AML-193 (cell line): Measurements from ENCODE around the gene AP4M1.

Experiments used
- DNase-seq, 2 experiments: peaks; one replicate each; lab custom pipeline; 2025; lab: John Stamatoyannopoulos, UW

Gene AP4M1

GRCh38 chr7:100087055-100087750, 14.2 kb upstream of the AP4M1 start:
- no peak for DNase-seq

GRCh38 chr7:100088095-100088620, 13.3 kb upstream of the AP4M1 start:
- no peak for DNase-seq

GRCh38 chr7:100088621-100089457, 12.6 kb upstream of the AP4M1 start, which contains the start of gene COPS6:
TSS of gene COPS6 (plus strand) at chr7:100088969. CDS start at chr7:100088991, 22 bp downstream.
- DNase-seq: peak; percentile 36 to 43

DNA sequence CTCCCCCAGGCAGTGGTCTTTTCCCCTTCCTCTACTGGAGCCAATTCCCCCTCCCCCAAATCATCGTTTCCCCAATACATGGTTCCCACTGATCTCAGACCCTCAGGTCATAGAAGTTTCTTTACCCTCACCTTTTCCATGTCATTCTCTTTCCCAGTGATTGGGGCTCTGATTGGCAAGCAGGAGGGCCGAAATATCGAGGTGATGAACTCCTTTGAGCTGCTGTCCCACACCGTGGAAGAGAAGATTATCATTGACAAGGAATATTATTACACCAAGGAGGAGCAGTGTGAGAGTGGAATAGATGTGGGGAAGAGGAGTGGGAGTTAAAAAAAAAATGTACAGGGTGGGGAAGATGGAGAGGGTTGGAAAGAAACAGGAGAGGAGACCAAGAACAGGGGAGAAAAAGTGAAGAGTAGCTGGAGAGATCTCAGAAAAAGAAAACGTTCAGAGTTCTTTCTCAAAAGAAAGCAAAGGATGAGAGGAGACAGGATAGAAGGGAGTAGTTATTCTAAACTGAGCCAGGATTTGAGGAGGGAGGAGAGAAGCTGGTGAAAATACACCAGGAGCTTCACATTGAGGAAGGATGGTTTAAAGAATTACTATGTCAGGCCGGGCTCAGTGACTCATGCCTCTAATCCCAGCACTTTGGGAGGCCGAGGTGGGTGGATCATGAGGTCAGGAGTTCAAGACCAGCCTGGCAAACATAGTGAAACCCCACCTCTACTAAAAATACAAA, 11.8 kb upstream of the AP4M1 start:
- no peak for DNase-seq

- DNase-seq: no peak
Observed at GRCh38 chr7:100090527-100091410, 10.7 kb upstream of the AP4M1 start.

DNA sequence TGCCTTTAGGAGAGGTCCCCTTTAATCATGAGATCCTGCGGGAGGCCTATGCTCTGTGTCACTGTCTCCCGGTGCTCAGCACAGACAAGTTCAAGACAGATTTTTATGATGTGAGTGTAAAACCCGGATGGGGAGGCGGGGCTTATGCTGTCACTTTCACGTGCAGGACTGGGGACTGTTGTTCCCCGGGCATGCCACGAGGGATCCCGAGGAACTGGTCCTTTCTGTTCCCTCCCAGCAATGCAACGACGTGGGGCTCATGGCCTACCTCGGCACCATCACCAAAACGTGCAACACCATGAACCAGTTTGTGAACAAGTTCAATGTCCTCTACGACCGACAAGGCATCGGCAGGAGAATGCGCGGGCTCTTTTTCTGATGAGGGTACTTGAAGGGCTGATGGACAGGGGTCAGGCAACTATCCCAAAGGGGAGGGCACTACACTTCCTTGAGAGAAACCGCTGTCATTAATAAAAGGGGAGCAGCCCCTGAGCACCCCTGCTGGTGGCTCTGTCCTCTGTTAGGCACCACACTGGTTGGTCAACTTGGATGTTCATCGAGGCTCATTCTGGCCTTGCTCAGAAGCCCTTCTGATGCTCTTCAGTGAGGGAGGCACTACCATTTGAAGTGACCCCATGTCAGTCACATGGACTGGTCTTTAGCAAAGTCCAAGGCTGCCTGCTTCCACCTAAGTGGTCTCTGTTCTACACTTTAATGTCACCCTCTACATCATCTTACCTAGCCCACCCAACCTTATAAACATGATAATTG, 9.8 kb upstream of the AP4M1 start:
- no peak for DNase-seq

GRCh38 chr7:100093054-100093453, 8.4 kb upstream of the AP4M1 start:
- no peak for DNase-seq

- no peak for DNase-seq
Observed at GRCh38 chr7:100093498-100093897, 7.9 kb upstream of the AP4M1 start.

GRCh38 chr7:100093925-100094486, 7.4 kb upstream of the AP4M1 start:
- DNase-seq: no peak

DNA sequence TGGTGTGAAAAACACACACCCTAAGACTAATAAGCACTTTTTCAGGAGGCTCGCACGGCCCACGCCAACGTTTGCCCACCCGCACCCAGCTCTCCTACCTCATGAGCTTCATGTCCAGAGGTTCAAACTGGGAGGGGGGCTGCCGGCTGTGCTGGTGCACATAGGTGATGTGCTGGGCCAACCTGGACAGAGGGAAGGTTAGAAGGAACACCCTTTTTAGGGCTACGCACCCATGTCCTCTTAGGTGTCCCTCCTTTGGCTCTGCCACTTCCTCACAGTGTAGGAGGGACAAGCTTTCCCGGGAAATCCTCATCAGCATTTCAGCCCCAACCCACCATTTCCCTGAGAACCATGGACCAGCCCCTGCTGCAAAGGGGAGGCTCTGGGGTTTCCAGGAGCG, 6.2 kb upstream of the AP4M1 start:
- DNase-seq: no peak

DNA sequence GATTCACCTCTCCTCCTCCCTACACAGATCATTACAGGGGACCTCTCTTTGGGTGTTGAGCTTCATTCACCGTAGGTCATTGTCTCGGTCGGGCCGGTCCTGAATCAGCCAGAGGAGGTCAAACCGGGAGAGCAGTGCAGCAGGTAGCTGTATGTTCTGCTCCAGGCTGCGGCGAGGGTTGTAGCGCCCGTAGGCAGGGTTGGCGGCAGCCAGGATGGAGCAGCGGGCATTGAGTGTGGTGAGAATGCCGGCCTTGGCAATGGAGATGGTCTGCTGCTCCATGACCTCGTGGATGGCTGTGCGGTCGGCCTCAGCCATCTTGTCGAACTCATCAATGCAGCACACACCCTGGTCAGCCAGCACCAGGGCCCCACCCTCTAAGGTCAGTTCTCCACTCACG, 5.7 kb upstream of the AP4M1 start:
- no peak for DNase-seq

GRCh38 chr7:100098913-100099312, 2.5 kb upstream of the AP4M1 start:
- DNase-seq: no peak

DNA sequence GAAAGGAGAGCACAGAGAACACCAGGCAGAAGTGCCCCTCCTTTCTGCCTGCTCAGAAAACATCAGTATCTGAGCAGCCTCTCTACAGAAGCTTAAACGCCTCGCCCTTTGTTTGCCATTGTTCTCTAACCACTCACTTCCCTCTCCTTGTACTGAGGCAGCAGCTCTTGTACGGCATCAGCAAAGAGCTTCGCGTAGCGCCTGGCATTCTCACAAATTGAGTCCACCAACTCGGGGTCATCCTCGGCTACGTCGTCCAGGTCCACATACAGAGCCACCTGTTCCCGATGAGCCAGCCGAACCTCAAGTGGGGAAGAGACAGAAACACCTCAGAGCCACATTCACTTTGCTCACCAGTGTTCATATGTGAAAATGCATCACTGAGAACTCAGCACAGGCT, 2.0 kb upstream of the AP4M1 start:
- DNase-seq: no peak

DNA sequence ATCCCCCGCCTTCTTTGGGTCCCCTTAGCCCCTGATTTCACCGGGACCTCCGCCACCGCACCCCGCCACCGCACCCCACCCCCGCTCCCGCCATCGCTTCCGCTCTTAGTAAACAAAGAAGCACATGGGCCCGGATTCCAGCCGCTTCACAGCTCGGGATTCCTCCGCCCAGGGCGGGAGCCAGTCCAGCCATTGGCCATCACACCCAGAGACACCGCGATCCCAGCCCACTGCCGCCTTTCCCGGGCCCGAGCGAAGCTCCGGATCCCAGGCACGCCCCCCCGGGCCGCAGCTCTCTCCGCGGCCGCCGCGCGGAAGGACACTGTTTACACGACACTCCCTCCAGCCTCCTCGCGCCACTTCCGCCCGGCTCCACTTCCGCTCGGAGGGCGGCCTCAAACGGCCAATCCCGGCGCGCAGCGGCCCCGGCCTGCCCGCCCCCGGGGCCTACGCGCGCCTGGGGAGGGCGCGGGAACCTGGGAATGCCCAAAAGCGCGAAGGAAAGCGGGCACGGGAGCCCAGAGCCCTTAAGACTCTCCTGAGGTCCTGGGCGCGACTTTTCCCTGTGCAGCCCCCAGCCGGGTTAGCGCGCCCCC, 925 bp upstream of the AP4M1 start:
- peak; percentile 68 to 75 for DNase-seq

DNA sequence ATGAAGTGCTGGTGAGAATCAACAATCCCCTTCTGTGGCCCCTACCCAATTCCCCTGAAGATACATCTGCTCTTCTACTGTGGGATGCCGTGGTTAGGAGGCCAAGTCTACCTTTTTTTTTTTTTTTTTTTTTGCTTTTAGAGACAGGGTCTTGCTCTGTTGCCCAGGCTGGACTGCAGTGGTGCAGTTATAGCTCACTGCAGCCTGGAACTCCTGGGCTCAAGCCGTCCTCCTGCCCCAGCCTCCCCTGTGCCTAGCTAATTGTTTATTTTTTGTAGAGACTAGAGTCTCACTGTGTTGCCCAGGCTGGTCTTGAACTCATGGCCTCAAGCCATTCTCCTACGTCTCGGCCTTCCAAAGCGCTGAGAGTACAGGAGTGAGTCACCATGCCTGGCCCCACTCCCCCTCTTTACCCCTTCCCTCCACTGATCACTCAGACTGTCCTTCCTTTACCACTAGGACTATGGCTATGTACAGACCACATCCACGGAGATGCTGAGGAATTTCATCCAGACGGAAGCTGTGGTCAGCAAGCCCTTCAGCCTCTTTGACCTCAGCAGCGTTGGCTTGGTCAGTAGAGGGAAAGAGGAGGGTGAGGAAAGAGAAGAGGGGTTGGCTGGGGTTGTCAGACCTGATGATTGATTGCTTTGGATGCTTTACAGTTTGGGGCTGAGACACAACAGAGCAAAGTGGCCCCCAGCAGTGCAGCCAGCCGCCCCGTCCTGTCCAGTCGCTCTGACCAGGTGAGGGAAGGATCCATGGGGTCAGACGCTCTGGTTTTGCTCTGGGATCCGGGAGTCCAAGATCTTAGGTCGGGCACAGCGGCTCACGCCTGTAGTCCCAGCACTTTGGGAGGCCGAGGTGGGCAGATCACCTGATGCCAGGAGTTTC, 1.8 kb downstream of the AP4M1 start:
- no peak for DNase-seq

DNA sequence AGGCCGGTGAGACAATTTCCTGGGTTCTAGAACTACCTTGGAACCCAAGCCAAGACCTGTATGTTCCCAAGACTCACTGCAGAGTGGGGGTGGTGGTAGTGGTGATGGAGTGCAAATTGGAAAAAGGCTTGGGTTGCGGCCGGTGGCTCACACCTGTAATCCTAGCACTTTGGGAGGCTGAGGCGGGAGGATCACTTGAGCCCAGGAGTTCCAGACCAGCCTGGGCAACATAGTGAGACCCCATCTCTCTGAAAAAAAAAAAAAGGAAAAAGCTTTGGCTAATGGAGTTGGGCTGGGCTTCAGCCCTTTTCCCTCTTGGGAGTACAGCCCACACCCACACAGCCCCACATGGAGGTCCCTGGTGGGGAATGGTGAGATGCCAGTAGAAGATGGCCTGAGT, 4.1 kb downstream of the AP4M1 start:
- DNase-seq: no peak

GRCh38 chr7:100106633-100107032, 5.2 kb downstream of the AP4M1 start:
- DNase-seq: no peak

DNA sequence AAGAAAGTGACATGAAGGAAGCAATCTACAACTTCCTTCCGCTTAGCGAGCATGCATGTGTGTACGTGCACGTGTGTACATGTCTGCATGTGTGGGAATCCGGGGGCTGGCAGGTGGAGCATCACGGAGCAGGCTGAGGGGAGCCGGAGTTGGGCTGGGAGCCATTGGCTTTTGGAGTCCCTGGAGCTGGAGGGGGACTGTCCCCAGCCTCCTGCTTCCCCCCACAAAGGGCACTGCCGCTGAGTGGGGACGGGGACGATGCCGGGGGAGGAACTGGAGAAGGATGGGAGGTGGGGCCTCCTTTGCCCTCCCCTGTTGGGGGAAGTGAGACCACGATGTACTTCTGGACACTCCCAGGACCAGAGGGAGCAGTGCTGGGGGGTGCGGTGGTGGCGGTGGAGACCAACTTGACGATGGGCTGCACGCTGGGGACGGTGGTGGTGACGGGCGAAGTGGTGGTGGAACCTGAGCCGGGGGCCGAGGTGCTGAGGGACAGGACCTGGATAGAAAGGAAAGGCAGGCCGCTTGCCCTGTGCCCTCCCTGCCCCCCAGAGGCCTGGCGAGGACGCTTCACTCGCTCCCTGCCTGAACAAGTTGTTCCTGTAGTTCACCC, 5.8 kb downstream of the AP4M1 start:
- no peak for DNase-seq
